Glutamatergic neuron (in vitro differentiated cells): ENCODE results near the gene ZNF652. TPM values are rescaled to one million over a fixed set of nuclear protein-coding genes. Genes with fewer than 3 reads are reported as not detected.

Experiments
- microRNA-seq: library from miRNA; unstranded; fragments of <30 nt; microRNA quantifications from one replicate; pipeline ENCODE4, GENCODE V29; 2020; ENCODE audit not compliant: unreplicated experiment
- total RNA-seq: library from RNA; stranded (reverse); fragmentation: NEBNext Ultra II Directional; extraction: Animal tissue kit (Norgen Biotek cat#: 25700); gene quantifications from one replicate; pipeline ENCODE4 v1.2.1, GENCODE V29; 2021; ENCODE audit not compliant: unreplicated experiment

ZNF652 gene
- total RNA-seq, 1 donor from 2014 or later: 37.4 TPM

Small RNAs within 50 kb of the gene (microRNA-seq; reads per million reads assigned to microRNA genes)
- gene MIR6129: not detected

Other genes starting within 250 kb of the ZNF652 start
- gene B4GALNT2, start 229.5 kb downstream of the ZNF652 start, total RNA-seq: 0.98 TPM
- not detected for gene GNGT2, start 151.7 kb downstream of the ZNF652 start, total RNA-seq
- not detected for gene ABI3, start 151.5 kb downstream of the ZNF652 start, total RNA-seq
- gene PHOSPHO1, start 131.5 kb downstream of the ZNF652 start, total RNA-seq: 0.22 TPM
- gene PHB1, start 52.6 kb upstream of the ZNF652 start, total RNA-seq: 134 TPM
- gene NGFR, start 133.0 kb upstream of the ZNF652 start, total RNA-seq: 131 TPM
- 2.0 TPM for gene NXPH3, start 213.6 kb upstream of the ZNF652 start, total RNA-seq